IPS DF 19.7 (cell line): ENCODE data around the gene UBR7.
"Not testable (repeated sequence)": the region's sequence is repeated elsewhere in the genome, so short reads cannot be mapped to it uniquely, and the experiment has no call there.

Source experiments
- DNase-seq: peaks from one replicate; pipeline ENCODE4 v3.0.0-alpha.2; 2013; ENCODE audit warnings: low read depth, low spot score

Gene UBR7

DNA sequence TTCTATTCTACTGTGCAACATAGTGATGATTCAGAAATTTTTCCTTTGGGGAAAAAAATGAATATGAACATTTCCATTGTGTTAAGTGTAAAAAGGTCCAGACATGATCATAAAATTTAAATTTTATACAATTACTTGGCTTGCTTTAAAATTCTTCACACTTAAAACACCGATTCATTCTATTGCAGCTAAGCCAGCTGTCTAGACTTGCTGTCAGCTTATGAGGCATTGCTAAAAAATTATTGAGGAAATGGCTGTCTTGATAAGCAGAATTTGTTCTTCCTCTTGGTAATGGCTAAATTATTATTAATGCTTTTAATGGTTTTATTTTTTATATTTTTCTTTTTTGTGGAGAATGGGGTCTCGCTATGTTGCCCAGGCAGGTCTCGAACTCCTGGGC lies 20.1 kb upstream of the UBR7 start:
- no peak for DNase-seq

DNA sequence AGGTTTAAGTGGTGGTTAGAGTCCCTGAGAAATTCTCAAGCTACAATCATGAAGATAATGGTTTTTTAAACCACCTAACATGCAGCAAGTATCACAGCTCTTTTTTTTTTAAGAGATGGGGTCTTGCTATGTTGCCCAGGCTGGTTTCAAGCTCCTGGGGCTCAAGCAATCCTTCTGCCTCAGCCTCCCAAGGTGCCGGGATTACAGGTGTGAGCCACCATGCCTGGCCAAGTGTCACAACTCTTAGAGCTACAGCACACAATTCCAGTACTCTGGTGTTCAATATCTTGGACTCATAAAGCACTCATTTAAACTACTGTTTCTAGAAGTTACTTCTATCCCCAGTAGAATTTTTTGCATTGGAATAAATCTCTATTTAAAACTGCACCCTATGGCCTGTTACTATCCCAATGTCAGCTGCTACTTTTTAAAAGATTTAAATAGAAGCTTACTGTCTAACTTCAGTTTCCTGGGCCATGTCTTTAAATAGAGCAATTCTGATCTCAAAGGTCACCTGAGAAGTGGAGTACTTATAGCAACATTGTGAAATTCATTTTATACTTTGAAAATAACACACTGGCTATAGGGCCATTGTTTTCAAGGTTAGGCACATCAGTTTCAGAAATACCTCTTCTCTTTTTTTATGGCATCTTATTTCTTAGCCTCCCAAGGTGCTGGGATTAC lies 11.6 kb upstream of the UBR7 start:
- DNase-seq: no peak

DNA sequence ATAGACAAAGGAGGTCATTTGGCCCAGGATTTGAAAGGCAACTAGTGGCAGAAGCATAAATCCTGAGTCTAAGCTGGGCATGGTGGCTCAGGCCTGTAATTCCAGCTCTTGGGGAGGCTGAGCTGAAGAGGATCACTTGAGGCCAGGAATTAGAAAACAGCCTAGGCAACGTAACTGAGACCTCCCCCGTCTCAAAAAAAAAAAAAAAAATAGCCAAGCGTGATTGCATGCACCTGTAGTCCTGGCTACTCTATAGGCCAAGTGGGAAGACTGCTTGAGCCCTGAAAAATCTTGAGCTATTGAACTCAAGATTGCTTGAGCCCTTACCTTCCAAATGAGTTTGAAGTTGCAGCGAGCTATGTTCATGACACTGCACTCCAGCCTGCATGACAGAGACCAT lies 8.0 kb upstream of the UBR7 start:
- no peak for DNase-seq

DNA sequence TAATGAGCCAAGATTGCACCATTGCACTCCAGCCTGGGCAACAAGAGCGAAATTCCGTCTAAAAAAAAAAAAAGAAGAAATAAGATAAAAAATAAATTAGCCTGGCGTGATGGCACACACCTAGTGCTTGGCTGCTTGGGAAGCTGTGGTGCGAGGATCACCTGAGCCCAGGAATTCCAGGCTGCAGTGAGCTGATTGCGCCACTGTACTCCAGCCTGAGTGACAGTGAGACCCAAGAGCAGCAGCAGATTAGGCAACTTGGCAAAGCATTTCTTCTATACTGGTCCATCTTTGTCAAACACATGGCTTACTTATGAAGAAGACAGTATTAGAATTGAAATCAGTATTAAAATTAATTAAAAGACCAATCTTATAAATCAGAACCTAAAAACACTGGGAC lies 6.5 kb upstream of the UBR7 start:
- no peak for DNase-seq

- DNase-seq: no peak
Measured at GRCh38 chr14:93201155-93201704, 5.8 kb upstream of the UBR7 start.

- no peak for DNase-seq
Measured at GRCh38 chr14:93207468-93208308, 632 bp downstream of the UBR7 start.

GRCh38 chr14:93212432-93212831 lies 5.4 kb downstream of the UBR7 start:
- no peak for DNase-seq

GRCh38 chr14:93214598-93214997 lies 7.5 kb downstream of the UBR7 start:
- no peak for DNase-seq

DNA sequence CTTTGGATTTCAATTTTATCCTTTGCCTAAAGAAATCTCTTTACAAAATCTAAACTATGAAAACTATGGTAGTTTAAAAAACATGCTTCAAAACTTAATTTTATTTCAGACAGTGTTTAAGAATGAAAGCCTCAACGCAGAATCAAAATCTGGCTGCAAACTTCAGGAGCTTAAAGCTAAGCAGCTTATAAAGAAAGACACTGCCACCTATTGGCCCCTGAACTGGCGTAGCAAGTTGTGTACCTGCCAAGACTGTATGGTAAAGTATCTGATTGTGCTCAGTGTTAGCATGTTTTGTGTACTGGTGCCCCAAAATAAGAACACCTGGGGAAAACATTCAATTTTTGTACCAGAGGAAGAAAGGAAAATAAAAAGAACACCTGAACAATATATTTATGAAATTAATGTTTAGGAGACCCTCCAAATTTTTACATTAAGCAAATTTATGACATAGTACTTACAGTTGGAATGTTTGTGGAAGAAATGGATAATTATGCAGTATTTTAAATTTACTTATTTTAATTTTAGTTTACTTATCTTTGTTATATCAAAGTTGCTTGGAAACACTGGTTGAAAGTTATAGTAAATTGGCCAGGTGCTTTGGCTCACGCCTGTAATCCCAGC lies 12.2 kb downstream of the UBR7 start:
- DNase-seq: peak; percentile 25

GRCh38 chr14:93220509-93220908 lies 13.5 kb downstream of the UBR7 start:
- DNase-seq: no peak

DNA sequence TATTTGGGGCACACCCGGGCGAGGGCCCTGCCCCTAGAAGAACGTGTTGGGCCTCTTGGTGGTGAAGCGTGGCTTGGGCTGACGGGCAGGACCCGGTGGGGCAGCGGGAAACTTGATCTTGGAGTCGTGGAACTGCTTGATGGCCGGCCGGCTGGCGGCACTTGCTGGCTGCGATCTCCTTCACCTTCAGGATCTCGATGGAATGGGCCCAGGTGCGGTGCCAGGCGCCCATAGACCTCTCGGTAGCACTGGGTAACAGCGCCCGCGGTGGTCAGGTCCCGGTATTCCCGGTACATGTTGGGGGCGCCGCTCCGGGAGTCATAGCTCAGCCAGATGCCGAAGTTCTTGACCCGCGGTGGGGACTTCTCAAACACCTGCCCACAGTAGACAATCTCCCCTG lies 16.5 kb downstream of the UBR7 start:
- no peak for DNase-seq

GRCh38 chr14:93228550-93228949 lies 21.5 kb downstream of the UBR7 start:
- no peak for DNase-seq

- DNase-seq: no peak
Measured at GRCh38 chr14:93230539-93230938, 23.5 kb downstream of the UBR7 start.

- DNase-seq: no peak
Measured at GRCh38 chr14:93231129-93231979, 24.3 kb downstream of the UBR7 start.

- no peak for DNase-seq
Measured at GRCh38 chr14:93232159-93232558, 25.1 kb downstream of the UBR7 start.

GRCh38 chr14:93233078-93233477 lies 26.0 kb downstream of the UBR7 start:
- DNase-seq: not testable (repeated sequence)

GRCh38 chr14:93234798-93235197 lies 27.7 kb downstream of the UBR7 start:
- no peak for DNase-seq

- no peak for DNase-seq
Measured at GRCh38 chr14:93239869-93240677, 33.0 kb downstream of the UBR7 start.

GRCh38 chr14:93240678-93241000 lies 33.6 kb downstream of the UBR7 start:
- no peak for DNase-seq

- no peak for DNase-seq
Measured at GRCh38 chr14:93245764-93246420, 38.8 kb downstream of the UBR7 start.
